GM21786 (cell line): ENCODE results near the gene PARD6G.

Source experiments
- ATAC-seq: cut with Tn5 transposase; IDR thresholded peaks from one replicate; pipeline ENCODE4 v1.9.1; 2021; ENCODE audit not compliant: unreplicated experiment

PARD6G gene

GRCh38 chr18:80119111-80119510 is 128.2 kb downstream of the PARD6G start:
- no peak for ATAC-seq

GRCh38 chr18:80115035-80115434 is 132.3 kb downstream of the PARD6G start:
- ATAC-seq = no peak

- ATAC-seq = no peak
Measured at GRCh38 chr18:80112624-80113248, 134.6 kb downstream of the PARD6G start.

- ATAC-seq = no peak
Measured at GRCh38 chr18:80109676-80110078, 137.6 kb downstream of the PARD6G start.

DNA sequence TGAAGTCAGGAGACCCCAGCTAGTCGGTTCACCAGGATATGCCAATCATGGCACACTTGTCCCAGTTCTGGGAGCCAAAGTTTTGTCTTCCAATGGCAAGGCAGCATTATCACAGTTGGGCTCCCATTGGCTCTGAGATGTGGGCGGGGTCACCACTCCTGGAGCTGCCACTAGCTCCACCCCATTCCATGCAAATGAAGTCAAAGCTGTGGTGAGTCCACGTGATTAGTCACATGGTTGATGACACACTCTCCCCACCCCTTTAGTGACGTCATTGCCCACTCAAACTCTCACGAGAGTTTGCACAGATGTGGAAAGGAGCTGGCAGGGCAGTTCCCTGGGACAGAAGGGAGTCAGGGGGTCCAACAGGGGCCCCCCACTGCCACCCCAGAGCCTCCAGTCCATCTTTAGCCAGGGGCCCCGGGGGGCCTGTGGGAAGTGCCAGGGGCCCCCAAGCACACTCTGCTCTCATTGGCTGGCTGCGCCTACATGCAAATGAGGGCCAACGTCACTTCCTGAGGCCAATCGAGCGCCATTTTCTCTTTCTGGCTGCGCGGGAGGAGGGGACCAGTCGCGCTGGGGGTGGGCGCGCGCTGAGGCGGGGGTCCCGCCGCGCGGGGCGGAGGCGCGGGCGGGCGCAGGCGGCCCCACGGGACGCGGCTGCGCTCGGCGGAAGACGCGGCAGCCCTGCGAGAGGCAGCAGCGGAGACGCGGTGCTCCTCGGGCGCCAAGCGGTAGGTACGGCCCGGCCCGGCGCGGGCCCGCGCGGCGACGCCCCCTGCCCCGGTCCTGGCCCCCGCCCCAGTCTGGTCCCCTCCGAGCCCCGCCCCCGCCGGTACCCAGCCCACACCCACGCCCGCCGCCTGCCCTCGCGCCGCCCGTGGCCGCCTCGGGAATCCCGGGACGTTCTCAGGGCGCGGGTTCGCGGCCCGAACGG is 138.3 kb downstream of the PARD6G start, which contains the start of gene ADNP2:
Gene ADNP2, plus strand, starts transcription at position 524 of the 937 bp plus-strand sequence. CDS start 8,281 bp downstream, outside the sequence.
- ATAC-seq = peak; percentile 60

GRCh38 chr18:80108121-80108536 is 139.2 kb downstream of the PARD6G start:
- no peak for ATAC-seq

DNA sequence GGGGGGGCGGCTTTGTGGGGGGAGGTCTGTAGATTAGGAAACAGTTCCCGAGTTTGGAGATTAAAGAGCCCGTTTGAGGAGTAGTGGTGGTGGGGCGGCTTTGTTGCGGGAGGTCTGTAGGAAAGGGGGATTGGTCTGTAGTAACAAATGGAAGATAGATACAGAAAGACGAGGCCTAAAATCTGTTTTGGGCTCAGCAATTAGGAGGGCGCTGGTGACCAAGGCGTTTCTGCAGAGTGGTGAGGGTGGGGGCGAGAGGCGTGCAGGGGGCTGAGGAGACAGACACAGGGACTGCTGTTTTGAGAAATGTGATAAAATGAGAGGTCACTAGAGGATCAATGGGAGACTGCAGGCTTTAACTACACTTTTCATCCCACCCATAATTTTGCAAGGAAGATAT is 139.9 kb downstream of the PARD6G start:
- no peak for ATAC-seq
